ENCODE data around the gene ITGAD. TPM values are rescaled to one million over a fixed set of nuclear protein-coding genes. Genes with fewer than 3 reads are reported as not detected.

Gene ITGAD
- total RNA-seq, 4 donors from 2014 or later = 0.27 TPM; not detected in 3

DNA sequence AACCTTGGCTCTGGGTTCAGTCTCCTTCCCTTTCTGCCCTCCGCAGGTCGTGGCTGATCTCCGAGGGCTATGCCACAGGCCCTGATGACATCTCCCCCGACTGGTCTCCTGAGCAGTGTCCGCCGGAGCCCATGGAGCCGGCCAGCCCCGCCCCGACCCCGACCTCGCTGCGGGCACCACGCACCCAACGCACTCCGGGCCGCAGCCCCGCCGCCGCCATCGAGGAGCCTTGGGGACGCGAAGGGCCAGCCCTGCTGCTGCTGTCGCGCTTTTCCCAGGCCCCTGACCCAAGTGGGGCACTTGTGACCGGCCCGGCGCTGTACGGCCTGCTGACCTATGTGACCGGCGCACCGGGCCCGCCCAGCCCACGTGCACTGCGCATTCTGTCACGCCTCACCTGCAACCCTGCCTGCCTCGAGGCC, 71.2 kb downstream of the ITGAD start:
- H3K27me3 ChIP-seq = no peaks in the 10 kb centered on the region
- no peaks in the 10 kb centered on the region for H3K9me3 ChIP-seq
- WGBS, 2 donors (ENCODE audit: low coverage in 1 of 2) = 85% methylated on average over 4 of the region's 36 CpGs; no CpG with 5 or more reads in 1 of the 2 donors
- no peak for ATAC-seq
- TF ChIP-seq POLR2AphosphoS5 (IDR thresholded peaks at IDR 0.05) (no peak), CTCF (IDR thresholded peaks at IDR 0.05) (no peak), EP300 (IDR thresholded peaks at IDR 0.05) (no peak), POLR2A (IDR thresholded peaks at IDR 0.05) (no peak)
- H3K4me3 ChIP-seq = no peak overlapping the region
- no peak overlapping the region for H3K27ac ChIP-seq
- peaks cover 0 to 16% (median 6%) of the 10 kb centered on the region in 3 donors for H3K4me1 ChIP-seq
- H3K36me3 ChIP-seq = peaks cover 0 to 59% of the 10 kb centered on the region in 2 donors

DNA sequence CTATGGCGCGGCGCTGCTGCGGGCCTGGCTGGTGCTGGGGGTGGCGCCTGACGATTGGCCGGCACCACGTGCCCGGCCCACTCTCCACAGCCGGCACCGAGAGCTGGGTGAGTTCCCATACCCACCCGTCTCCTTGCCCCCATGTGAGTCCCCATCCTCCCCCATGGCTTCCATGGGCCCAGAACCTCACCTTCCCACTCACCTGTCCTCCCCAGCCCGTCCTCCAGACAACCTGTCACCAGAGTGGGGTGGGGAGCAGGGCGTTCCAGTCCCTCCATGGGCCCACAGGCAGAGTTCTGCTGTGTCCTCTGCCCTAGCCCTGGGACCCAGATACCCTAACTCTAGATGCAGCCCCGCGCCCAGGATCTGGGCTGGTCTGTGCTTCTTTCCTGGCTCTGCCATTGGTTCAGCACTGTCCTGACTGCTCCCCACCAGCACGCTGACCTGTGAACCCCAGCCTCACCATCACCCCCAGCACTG, 71.7 kb downstream of the ITGAD start:
- TF ChIP-seq EP300 (IDR thresholded peaks at IDR 0.05) = no peak
- TF ChIP-seq CTCF (IDR thresholded peaks at IDR 0.05) = no peak
- no peak for TF ChIP-seq POLR2AphosphoS5 (IDR thresholded peaks at IDR 0.05)
- no peak for TF ChIP-seq POLR2A (IDR thresholded peaks at IDR 0.05)
- no peak for ATAC-seq
- H3K27ac ChIP-seq = no peak overlapping the region
- H3K27me3 ChIP-seq = no peaks in the 10 kb centered on the region
- peaks cover 0 to 59% of the 10 kb centered on the region in 2 donors for H3K36me3 ChIP-seq
- no peaks in the 10 kb centered on the region for H3K9me3 ChIP-seq
- H3K4me3 ChIP-seq = no peak overlapping the region
- H3K4me1 ChIP-seq = peaks cover 0 to 16% (median 6%) of the 10 kb centered on the region in 3 donors
- WGBS, 2 donors (ENCODE audit: low coverage in 1 of 2) = 93 to 100% methylated on average over 8 of the region's 17 CpGs

DNA sequence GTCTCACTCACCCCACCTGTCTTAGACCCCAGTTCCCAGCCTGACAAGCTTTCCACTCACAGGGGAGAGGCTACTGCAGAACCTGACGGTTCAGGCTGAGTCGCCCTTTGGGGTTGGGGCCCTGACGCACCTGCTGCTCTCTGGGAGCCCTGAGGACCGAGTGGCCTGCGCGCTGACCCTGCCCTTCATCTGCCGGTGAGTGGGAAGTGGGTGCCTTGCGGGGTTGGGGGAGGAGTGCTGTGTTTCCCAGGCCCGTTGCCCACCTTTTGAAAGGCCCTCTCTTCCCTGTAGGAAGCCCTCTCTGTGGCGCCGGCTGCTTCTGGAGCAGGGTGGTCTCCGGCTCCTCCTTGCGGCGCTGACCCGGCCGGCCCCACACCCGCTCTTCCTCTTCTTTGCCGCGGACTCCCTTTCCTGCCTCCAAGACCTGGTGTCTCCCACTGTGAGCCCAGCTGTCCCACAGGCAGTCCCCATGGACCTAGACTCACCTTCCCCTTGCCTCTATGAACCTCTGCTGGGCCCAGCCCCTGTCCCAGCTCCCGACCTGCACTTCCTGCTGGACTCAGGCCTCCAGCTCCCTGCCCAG, 72.7 kb downstream of the ITGAD start:
- WGBS, 2 donors (ENCODE audit: low coverage in 1 of 2) = 78% methylated on average over 6 of the region's 20 CpGs; no CpG with 5 or more reads in 1 of the 2 donors
- H3K36me3 ChIP-seq = peaks cover 0 to 59% of the 10 kb centered on the region in 2 donors
- no peak overlapping the region for H3K4me3 ChIP-seq
- H3K27me3 ChIP-seq = no peaks in the 10 kb centered on the region
- H3K27ac ChIP-seq = no peak overlapping the region
- peaks cover 0 to 14% (median 0%) of the 10 kb centered on the region in 3 donors for H3K4me1 ChIP-seq
- no peaks in the 10 kb centered on the region for H3K9me3 ChIP-seq
- TF ChIP-seq EP300 (IDR thresholded peaks at IDR 0.05) (no peak), POLR2A (IDR thresholded peaks at IDR 0.05) (no peak), CTCF (IDR thresholded peaks at IDR 0.05) (no peak), POLR2AphosphoS5 (IDR thresholded peaks at IDR 0.05) (no peak)
- ATAC-seq = no peak

DNA sequence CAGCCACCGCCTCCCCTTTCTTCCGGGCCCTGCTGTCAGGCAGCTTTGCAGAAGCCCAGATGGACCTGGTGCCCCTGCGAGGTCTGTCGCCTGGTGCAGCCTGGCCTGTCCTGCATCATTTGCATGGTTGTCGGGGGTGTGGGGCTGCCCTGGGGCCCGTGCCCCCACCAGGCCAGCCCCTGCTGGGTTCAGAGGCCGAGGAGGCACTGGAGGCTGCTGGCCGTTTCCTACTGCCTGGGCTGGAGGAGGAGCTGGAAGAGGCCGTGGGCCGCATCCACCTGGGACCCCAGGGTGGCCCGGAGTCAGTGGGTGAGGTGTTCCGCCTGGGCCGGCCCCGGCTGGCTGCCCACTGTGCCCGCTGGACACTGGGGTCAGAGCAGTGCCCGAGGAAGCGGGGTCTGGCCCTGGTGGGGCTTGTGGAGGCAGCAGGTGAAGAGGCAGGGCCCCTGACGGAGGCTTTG, 73.3 kb downstream of the ITGAD start:
- peaks cover 0 to 14% (median 0%) of the 10 kb centered on the region in 3 donors for H3K4me1 ChIP-seq
- WGBS, 2 donors (ENCODE audit: low coverage in 1 of 2) = no CpG with 5 or more reads among the region's 18 CpGs
- no peak overlapping the region for H3K27ac ChIP-seq
- H3K36me3 ChIP-seq = peaks cover 0 to 59% of the 10 kb centered on the region in 2 donors
- no peak for TF ChIP-seq CTCF (IDR thresholded peaks at IDR 0.05)
- no peak for TF ChIP-seq POLR2AphosphoS5 (IDR thresholded peaks at IDR 0.05)
- TF ChIP-seq POLR2A (IDR thresholded peaks at IDR 0.05) = no peak
- TF ChIP-seq EP300 (IDR thresholded peaks at IDR 0.05) = no peak
- no peak for ATAC-seq
- no peaks in the 10 kb centered on the region for H3K27me3 ChIP-seq
- H3K9me3 ChIP-seq = no peaks in the 10 kb centered on the region
- H3K4me3 ChIP-seq = no peak overlapping the region

All from gastroesophageal sphincter (tissue), 4 donors.